WTC11 (cell line): ENCODE results near the gene GPR162. TPM values are rescaled to one million over a fixed set of nuclear protein-coding genes. Genes with fewer than 3 reads are reported as not detected.

Experiments
- ATAC-seq: fragments of 200-7000 bp; cut with Tn5 transposase; 2 replicates; pipeline ENCODE4 v1.10.0; 2021; ENCODE audit warnings: mild to moderate bottlenecking, moderate library complexity
- CTCF ChIA-PET: fragments of 300-600 bp; sonication (Branson Sonifier 250); formaldehyde crosslinking; loops from one replicate; lab custom pipeline; 2021; ENCODE audit warnings: antibody characterized with exemption; lab: Charles Lee
- POLR2A ChIA-PET: fragments of 350-600 bp; sonication (Branson Sonifier 250); formaldehyde crosslinking; loops from one replicate; lab custom pipeline; 2021; ENCODE audit warnings: antibody characterized with exemption; lab: Charles Lee
- DNase-seq: peaks from one replicate; pipeline ENCODE4 v3.0.0; 2021; ENCODE audit warnings: low spot score
- H3K27ac Mint-ChIP-seq: 2 replicates; pipeline ENCODE4 v1.8.0; 2021; ENCODE audit warnings: mixed read lengths
- H3K27me3 Mint-ChIP-seq: 2 replicates; pipeline ENCODE4 v1.8.0; 2021; ENCODE audit warnings: low read depth, mild to moderate bottlenecking, moderate library complexity, mixed read lengths
- H3K36me3 Mint-ChIP-seq: 2 replicates; pipeline ENCODE4 v1.8.0; 2021; ENCODE audit warnings: mixed read lengths
- H3K4me1 Mint-ChIP-seq: 2 replicates; pipeline ENCODE4 v1.8.0; 2022; ENCODE audit warnings: mixed read lengths
- H3K4me3 Mint-ChIP-seq: 2 replicates; pipeline ENCODE4 v1.8.0; 2021; ENCODE audit warnings: mild to moderate bottlenecking, moderate library complexity, mixed read lengths
- H3K9me3 Mint-ChIP-seq: 2 replicates; pipeline ENCODE4 v1.8.0; 2021; ENCODE audit warnings: mixed read lengths
- GABPB1 ChIP-seq: sonication (generic); formaldehyde crosslinking; IDR thresholded peaks from 2 replicates; pipeline ENCODE4 v1.8.1; 2023; ENCODE audit warnings: mild to moderate bottlenecking, missing genetic modification reagents
- HMGA2 ChIP-seq: fragments of 250-450 bp; sonication (Bioruptor Pico); IDR thresholded peaks from 2 replicates; pipeline ENCODE4 v1.4.0; 2021; ENCODE audit warnings: mild to moderate bottlenecking, moderate library complexity
- MYBL2 ChIP-seq: sonication (generic); formaldehyde crosslinking; IDR thresholded peaks from 2 replicates; pipeline ENCODE4 v1.8.1; 2023; ENCODE audit warnings: mild to moderate bottlenecking, moderate library complexity, missing genetic modification reagents
- OVOL2 ChIP-seq: fragments of 250-450 bp; sonication (Bioruptor Pico); IDR thresholded peaks from 2 replicates; pipeline ENCODE4 v1.9.0; 2021; ENCODE audit warnings: mild to moderate bottlenecking, borderline replicate concordance
- SP1 ChIP-seq: sonication (generic); formaldehyde crosslinking; conservative IDR thresholded peaks from 2 replicates; pipeline ENCODE4 v1.8.1; 2022; ENCODE audit warnings: missing genetic modification reagents
- TCF7 ChIP-seq: sonication (generic); formaldehyde crosslinking; IDR thresholded peaks from 2 replicates; pipeline ENCODE4 v1.8.0; 2022; ENCODE audit warnings: mild to moderate bottlenecking, low read depth, missing genetic modification reagents, moderate library complexity
- TEAD1 ChIP-seq: sonication (generic); formaldehyde crosslinking; IDR thresholded peaks from 2 replicates; pipeline ENCODE4 v1.8.0; 2022; ENCODE audit warnings: mild to moderate bottlenecking, missing genetic modification reagents
- ZNF317 ChIP-seq: sonication (generic); formaldehyde crosslinking; IDR thresholded peaks from 2 replicates; pipeline ENCODE4 v1.8.1; 2023; ENCODE audit warnings: low read depth, mild to moderate bottlenecking, moderate library complexity, missing genetic modification reagents, borderline replicate concordance
- ZNF416 ChIP-seq: fragments of 250-450 bp; sonication (Bioruptor Pico); IDR thresholded peaks from 2 replicates; pipeline ENCODE4 v1.9.0; 2021; ENCODE audit warnings: mild to moderate bottlenecking, inconsistent platforms
- total RNA-seq: library from RNA; stranded (reverse); gene quantifications from 3 replicates; pipeline ENCODE4 v1.2.3, GENCODE V29; 2021
- TF ChIP-seq, protein P1 (sequence below): sonication (generic); formaldehyde crosslinking; conservative IDR thresholded peaks from 2 replicates; pipeline ENCODE4 v1.8.1; 2023; ENCODE audit warnings: mild to moderate bottlenecking, low read depth, missing genetic modification reagents, moderate library complexity
- TF ChIP-seq, protein P2 (sequence below): sonication (generic); formaldehyde crosslinking; IDR thresholded peaks from 2 replicates; pipeline ENCODE4 v1.8.1; 2023; ENCODE audit warnings: mild to moderate bottlenecking, moderate library complexity, missing genetic modification reagents
- TF ChIP-seq, protein P3 (sequence below): fragments of 200-600 bp; IDR thresholded peaks from 2 replicates; pipeline ENCODE4 v1.8.0; 2022; ENCODE audit warnings: antibody characterized with exemption
- TF ChIP-seq, protein P4 (sequence below): sonication (generic); formaldehyde crosslinking; IDR thresholded peaks from 2 replicates; pipeline ENCODE4 v1.8.1; 2023; ENCODE audit warnings: mild to moderate bottlenecking, missing genetic modification reagents
- TF ChIP-seq, protein P5 (sequence below): sonication (generic); formaldehyde crosslinking; IDR thresholded peaks from 2 replicates; pipeline ENCODE4 v1.8.1; 2022; ENCODE audit warnings: mild to moderate bottlenecking, moderate library complexity, missing genetic modification reagents
- TF ChIP-seq, protein P6 (sequence below): sonication (generic); formaldehyde crosslinking; IDR thresholded peaks from 2 replicates; pipeline ENCODE4 v1.8.0; 2022; ENCODE audit warnings: mild to moderate bottlenecking, missing genetic modification reagents
- TF ChIP-seq, protein P7 (sequence below): fragments of 250-450 bp; sonication (Bioruptor Pico); IDR thresholded peaks from 2 replicates; pipeline ENCODE4 v1.9.0; 2021; ENCODE audit warnings: mild to moderate bottlenecking

GPR162 gene
- total RNA-seq, 1 experiment from 2014 or later: 7.3 TPM

DNA sequence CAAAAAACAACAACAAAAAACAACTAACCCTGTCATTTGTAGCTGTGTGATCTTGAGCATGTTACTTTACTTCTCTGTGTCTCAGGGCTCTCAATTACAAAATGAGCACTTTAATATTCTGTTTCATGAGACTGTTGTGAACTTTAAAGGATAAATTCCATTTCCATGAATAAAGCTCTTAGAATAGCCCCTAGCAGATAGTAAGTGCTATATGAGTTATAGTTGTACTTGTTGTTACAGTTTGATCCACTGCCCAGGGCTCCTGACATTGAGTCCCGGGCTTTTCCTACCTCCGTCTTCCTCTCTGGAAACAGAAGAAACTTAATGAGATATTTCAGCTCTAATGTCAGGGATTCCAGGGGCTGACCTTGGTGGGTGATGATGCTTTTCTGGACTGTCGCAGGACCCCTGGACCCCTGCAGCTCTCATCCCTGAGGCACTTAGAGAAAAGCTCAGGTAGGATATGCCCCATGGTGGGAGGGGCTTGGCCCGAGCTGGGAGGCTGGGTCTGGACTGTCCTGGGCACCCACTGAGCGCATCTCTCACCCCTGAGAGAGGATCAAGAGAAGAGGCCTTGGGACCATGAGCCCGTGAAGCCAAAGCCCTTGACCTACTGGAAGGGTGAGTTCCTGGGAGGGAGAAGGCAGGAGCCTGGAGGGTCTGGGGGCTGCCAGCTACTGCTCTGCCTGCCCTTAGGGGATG lies 11.7 kb downstream of the GPR162 start (continued):
- TF ChIP-seq, protein P1, sequence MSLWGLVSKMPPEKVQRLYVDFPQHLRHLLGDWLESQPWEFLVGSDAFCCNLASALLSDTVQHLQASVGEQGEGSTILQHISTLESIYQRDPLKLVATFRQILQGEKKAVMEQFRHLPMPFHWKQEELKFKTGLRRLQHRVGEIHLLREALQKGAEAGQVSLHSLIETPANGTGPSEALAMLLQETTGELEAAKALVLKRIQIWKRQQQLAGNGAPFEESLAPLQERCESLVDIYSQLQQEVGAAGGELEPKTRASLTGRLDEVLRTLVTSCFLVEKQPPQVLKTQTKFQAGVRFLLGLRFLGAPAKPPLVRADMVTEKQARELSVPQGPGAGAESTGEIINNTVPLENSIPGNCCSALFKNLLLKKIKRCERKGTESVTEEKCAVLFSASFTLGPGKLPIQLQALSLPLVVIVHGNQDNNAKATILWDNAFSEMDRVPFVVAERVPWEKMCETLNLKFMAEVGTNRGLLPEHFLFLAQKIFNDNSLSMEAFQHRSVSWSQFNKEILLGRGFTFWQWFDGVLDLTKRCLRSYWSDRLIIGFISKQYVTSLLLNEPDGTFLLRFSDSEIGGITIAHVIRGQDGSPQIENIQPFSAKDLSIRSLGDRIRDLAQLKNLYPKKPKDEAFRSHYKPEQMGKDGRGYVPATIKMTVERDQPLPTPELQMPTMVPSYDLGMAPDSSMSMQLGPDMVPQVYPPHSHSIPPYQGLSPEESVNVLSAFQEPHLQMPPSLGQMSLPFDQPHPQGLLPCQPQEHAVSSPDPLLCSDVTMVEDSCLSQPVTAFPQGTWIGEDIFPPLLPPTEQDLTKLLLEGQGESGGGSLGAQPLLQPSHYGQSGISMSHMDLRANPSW (CRISPR knock-in tag): no peak

DNA sequence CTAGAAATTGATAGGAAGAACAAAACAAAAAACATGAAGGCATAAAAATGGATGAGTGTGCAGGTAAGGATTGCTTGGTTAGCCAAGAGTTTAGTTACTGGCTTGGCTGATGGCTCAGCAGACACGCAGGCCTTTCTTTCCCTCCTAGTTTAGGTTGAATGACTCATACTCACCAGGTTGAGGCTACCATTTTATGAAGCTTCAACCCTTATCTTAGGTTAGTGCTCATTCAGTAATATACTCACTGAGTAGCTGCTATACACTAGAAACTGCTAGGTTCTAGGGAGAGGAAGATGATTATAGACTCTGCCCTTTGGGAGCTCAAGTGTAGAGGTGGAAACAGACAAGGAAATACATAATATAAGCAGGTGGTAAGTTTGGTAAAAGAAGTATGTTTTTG lies 12.6 kb downstream of the GPR162 start:
- Mint-ChIP-seq H3K36me3 (peaks cover 59% of the 10 kb centered on the region), H3K9me3 (no peaks in the 10 kb centered on the region), H3K4me1 (peaks cover 18% of the 10 kb centered on the region), H3K27me3 (no peaks in the 10 kb centered on the region), H3K27ac (no peak overlapping the region), H3K4me3 (no peak overlapping the region)
- ChIA-PET POLR2A (interaction anchor here (0.6 to 1.2 kb wide), 4 partner anchors 19 to 511 kb away, joined by 3 to 5 read pairs (median 3); no protein-coding TSS in a partner anchor), CTCF (interaction anchor here (1.0 to 5.1 kb wide), 14 partner anchors 9 to 214 kb away, joined by 3 to 54 read pairs (median 10); partner anchors contain the start of genes CDCA3, COPS7A, GPR162 and MLF2)
- ATAC-seq (no peak), DNase-seq (no peak)
- TF ChIP-seq, protein P2, sequence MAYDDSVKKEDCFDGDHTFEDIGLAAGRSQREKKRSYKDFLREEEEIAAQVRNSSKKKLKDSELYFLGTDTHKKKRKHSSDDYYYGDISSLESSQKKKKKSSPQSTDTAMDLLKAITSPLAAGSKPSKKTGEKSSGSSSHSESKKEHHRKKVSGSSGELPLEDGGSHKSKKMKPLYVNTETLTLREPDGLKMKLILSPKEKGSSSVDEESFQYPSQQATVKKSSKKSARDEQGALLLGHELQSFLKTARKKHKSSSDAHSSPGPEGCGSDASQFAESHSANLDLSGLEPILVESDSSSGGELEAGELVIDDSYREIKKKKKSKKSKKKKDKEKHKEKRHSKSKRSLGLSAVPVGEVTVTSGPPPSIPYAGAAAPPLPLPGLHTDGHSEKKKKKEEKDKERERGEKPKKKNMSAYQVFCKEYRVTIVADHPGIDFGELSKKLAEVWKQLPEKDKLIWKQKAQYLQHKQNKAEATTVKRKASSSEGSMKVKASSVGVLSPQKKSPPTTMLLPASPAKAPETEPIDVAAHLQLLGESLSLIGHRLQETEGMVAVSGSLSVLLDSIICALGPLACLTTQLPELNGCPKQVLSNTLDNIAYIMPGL (CRISPR knock-in tag): no peak
- TF ChIP-seq, protein P3, sequence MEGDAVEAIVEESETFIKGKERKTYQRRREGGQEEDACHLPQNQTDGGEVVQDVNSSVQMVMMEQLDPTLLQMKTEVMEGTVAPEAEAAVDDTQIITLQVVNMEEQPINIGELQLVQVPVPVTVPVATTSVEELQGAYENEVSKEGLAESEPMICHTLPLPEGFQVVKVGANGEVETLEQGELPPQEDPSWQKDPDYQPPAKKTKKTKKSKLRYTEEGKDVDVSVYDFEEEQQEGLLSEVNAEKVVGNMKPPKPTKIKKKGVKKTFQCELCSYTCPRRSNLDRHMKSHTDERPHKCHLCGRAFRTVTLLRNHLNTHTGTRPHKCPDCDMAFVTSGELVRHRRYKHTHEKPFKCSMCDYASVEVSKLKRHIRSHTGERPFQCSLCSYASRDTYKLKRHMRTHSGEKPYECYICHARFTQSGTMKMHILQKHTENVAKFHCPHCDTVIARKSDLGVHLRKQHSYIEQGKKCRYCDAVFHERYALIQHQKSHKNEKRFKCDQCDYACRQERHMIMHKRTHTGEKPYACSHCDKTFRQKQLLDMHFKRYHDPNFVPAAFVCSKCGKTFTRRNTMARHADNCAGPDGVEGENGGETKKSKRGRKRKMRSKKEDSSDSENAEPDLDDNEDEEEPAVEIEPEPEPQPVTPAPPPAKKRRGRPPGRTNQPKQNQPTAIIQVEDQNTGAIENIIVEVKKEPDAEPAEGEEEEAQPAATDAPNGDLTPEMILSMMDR: no peak
- TF ChIP-seq, protein P4, sequence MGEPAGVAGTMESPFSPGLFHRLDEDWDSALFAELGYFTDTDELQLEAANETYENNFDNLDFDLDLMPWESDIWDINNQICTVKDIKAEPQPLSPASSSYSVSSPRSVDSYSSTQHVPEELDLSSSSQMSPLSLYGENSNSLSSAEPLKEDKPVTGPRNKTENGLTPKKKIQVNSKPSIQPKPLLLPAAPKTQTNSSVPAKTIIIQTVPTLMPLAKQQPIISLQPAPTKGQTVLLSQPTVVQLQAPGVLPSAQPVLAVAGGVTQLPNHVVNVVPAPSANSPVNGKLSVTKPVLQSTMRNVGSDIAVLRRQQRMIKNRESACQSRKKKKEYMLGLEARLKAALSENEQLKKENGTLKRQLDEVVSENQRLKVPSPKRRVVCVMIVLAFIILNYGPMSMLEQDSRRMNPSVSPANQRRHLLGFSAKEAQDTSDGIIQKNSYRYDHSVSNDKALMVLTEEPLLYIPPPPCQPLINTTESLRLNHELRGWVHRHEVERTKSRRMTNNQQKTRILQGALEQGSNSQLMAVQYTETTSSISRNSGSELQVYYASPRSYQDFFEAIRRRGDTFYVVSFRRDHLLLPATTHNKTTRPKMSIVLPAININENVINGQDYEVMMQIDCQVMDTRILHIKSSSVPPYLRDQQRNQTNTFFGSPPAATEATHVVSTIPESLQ (CRISPR knock-in tag): no peak
- TF ChIP-seq TEAD1: no peak
- no peak for TF ChIP-seq TCF7 (CRISPR knock-in tag)
- TF ChIP-seq OVOL2 (CRISPR knock-in tag): no peak
- TF ChIP-seq GABPB1 (CRISPR knock-in tag): no peak
- TF ChIP-seq ZNF416 (CRISPR knock-in tag): no peak
- TF ChIP-seq, protein P5, sequence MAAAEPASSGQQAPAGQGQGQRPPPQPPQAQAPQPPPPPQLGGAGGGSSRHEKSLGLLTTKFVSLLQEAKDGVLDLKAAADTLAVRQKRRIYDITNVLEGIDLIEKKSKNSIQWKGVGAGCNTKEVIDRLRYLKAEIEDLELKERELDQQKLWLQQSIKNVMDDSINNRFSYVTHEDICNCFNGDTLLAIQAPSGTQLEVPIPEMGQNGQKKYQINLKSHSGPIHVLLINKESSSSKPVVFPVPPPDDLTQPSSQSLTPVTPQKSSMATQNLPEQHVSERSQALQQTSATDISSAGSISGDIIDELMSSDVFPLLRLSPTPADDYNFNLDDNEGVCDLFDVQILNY: no peak
- TF ChIP-seq, protein P6, sequence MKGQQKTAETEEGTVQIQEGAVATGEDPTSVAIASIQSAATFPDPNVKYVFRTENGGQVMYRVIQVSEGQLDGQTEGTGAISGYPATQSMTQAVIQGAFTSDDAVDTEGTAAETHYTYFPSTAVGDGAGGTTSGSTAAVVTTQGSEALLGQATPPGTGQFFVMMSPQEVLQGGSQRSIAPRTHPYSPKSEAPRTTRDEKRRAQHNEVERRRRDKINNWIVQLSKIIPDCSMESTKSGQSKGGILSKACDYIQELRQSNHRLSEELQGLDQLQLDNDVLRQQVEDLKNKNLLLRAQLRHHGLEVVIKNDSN (CRISPR knock-in tag): no peak
- TF ChIP-seq SP1 (CRISPR knock-in tag): no peak
- TF ChIP-seq, protein P7, sequence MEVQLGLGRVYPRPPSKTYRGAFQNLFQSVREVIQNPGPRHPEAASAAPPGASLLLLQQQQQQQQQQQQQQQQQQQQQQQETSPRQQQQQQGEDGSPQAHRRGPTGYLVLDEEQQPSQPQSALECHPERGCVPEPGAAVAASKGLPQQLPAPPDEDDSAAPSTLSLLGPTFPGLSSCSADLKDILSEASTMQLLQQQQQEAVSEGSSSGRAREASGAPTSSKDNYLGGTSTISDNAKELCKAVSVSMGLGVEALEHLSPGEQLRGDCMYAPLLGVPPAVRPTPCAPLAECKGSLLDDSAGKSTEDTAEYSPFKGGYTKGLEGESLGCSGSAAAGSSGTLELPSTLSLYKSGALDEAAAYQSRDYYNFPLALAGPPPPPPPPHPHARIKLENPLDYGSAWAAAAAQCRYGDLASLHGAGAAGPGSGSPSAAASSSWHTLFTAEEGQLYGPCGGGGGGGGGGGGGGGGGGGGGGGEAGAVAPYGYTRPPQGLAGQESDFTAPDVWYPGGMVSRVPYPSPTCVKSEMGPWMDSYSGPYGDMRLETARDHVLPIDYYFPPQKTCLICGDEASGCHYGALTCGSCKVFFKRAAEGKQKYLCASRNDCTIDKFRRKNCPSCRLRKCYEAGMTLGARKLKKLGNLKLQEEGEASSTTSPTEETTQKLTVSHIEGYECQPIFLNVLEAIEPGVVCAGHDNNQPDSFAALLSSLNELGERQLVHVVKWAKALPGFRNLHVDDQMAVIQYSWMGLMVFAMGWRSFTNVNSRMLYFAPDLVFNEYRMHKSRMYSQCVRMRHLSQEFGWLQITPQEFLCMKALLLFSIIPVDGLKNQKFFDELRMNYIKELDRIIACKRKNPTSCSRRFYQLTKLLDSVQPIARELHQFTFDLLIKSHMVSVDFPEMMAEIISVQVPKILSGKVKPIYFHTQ (CRISPR knock-in tag): no peak
- TF ChIP-seq HMGA2 (CRISPR knock-in tag): no peak
- TF ChIP-seq ZNF317 (CRISPR knock-in tag): no peak
- TF ChIP-seq MYBL2: no peak
